ENCODE data around the gene FRMD4A. TPM values are rescaled to one million over a fixed set of nuclear protein-coding genes. Genes with fewer than 3 reads are reported as not detected.

FRMD4A gene
- polyA plus RNA-seq, 1 of the 3 experiments (the other 2 are of a cell fraction), result 37.7 TPM

DNA sequence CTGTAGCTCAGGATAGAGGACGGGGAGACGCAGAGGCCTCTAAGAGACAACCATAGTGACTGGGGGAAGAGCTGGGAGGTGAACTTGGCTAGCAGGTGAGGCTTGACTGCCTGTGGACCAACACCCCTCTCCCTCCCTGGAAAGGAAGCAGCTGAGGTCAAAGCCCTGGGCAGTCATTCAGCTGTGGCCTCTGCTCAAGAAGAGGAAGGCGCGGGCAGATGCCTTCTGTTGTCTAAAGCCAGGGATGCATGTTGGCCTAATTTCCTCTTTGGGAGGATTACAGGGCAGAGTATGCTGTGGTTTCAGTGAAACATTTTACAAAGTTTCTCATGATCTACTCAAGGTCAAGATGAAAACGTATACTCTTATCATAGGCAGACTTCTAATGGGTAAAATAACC lies 416.8 kb downstream of the FRMD4A start:
- CTCF ChIA-PET, result interaction anchor here (1.4 to 2.3 kb wide), 2 partner anchors 14 to 19 kb away, joined by 3 to 6 read pairs; no protein-coding TSS in a partner anchor
- Histone ChIP-seq H3K9me2 (no peaks in the 10 kb centered on the region), H3K79me2 (ENCODE audit: insufficient read depth) (peaks cover 7% of the 10 kb centered on the region), H3F3A (replicated peaks; ENCODE audit: insufficient read depth) (peaks cover 9% of the 10 kb centered on the region), H3K4me1 (ENCODE audit: control insufficient read depth in 1 of 2, insufficient read depth in 2 of 2, low read depth in 1 of 2, low read length in 1 of 2) (no peaks in the 10 kb centered on the region), H3K4me3 (ENCODE audit: low read depth in 2 of 2, low read length in 1 of 2) (no peak overlapping the region), H3K4me2 (no peak overlapping the region), H3K36me3 (replicated peaks in 1 of 2; ENCODE audit: control insufficient read depth in 1 of 2, insufficient read depth in 2 of 2, low read length in 1 of 2) (peaks cover 0 to 6% of the 10 kb centered on the region in 2 experiments), H3K27me3 (ENCODE audit: insufficient read depth) (no peaks in the 10 kb centered on the region), H3K9me3 (no peaks in the 10 kb centered on the region), H2AFZ (ENCODE audit: low read depth) (no peak overlapping the region), H3K9ac (no peak overlapping the region), H4K20me1 (ENCODE audit: insufficient read depth) (no peaks in the 10 kb centered on the region), H3K27ac (ENCODE audit: low read depth in 2 of 2, low read length in 1 of 2) (no peak overlapping the region)
- POLR2A ChIA-PET, result no interaction called here
- no peak for TF ChIP-seq MXI1 (IDR thresholded peaks at IDR 0.05; ENCODE audit: low read depth, low read length)
- TF ChIP-seq NFIC (IDR thresholded peaks at IDR 0.05; ENCODE audit: borderline replicate concordance), result no peak
- no peak for DNase-seq
- 88% methylated on average over 5 of the region's 5 CpGs for WGBS (ENCODE audit: low lambda C conversion rate)

DNA sequence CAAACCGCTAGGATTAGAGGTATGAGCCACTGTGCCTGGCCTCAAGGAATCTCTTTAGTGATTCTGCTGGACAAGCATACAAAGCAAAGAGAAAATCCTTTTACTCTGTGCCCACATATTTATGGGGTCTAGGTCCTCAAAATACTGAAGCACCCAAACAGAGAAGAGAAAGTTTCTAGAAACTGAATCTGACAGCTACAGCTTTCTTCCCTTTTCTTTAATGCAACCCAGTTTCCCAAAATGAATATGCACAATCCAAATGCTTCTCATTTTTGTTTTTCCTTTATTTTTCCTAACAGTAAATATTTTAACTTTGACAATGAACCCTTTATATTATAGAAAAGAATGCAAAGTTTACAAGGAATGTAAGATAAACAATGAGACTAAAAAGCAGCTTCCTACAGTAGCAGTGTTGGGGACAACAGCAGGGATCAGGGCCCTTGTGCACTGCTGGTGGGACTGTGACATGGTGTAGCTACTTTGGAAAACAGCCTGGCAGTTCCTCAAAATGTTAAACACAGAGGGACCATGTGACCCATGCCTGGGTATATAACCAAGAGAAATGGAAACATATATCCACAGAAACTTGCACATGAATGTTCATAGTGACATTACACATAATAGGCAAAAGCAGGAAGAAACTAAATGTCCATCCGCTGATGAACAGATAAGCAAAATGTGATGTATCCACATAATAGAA lies 418.8 kb downstream of the FRMD4A start:
- 96% methylated on average over 2 of the region's 2 CpGs for WGBS (ENCODE audit: low lambda C conversion rate)
- Histone ChIP-seq H2AFZ (ENCODE audit: low read depth) (no peak overlapping the region), H3K9ac (no peak overlapping the region), H4K20me1 (ENCODE audit: insufficient read depth) (no peaks in the 10 kb centered on the region), H3K4me1 (ENCODE audit: control insufficient read depth in 1 of 2, insufficient read depth in 2 of 2, low read depth in 1 of 2, low read length in 1 of 2) (no peaks in the 10 kb centered on the region), H3K27me3 (ENCODE audit: insufficient read depth) (no peaks in the 10 kb centered on the region), H3K4me3 (ENCODE audit: low read depth in 2 of 2, low read length in 1 of 2) (no peak overlapping the region), H3K9me3 (no peaks in the 10 kb centered on the region), H3K27ac (ENCODE audit: low read depth in 2 of 2, low read length in 1 of 2) (no peak overlapping the region), H3K79me2 (ENCODE audit: insufficient read depth) (peaks cover 5% of the 10 kb centered on the region), H3K4me2 (no peak overlapping the region), H3K9me2 (no peaks in the 10 kb centered on the region), H3F3A (replicated peaks; ENCODE audit: insufficient read depth) (no peaks in the 10 kb centered on the region), H3K36me3 (replicated peaks in 1 of 2; ENCODE audit: control insufficient read depth in 1 of 2, insufficient read depth in 2 of 2, low read length in 1 of 2) (peaks cover 0 to 11% of the 10 kb centered on the region in 2 experiments)
- no peak for DNase-seq
- CTCF ChIA-PET, result no interaction called here
- no peak for TF ChIP-seq TCF12 (IDR thresholded peaks at IDR 0.05)
- TF ChIP-seq, protein P1, sequence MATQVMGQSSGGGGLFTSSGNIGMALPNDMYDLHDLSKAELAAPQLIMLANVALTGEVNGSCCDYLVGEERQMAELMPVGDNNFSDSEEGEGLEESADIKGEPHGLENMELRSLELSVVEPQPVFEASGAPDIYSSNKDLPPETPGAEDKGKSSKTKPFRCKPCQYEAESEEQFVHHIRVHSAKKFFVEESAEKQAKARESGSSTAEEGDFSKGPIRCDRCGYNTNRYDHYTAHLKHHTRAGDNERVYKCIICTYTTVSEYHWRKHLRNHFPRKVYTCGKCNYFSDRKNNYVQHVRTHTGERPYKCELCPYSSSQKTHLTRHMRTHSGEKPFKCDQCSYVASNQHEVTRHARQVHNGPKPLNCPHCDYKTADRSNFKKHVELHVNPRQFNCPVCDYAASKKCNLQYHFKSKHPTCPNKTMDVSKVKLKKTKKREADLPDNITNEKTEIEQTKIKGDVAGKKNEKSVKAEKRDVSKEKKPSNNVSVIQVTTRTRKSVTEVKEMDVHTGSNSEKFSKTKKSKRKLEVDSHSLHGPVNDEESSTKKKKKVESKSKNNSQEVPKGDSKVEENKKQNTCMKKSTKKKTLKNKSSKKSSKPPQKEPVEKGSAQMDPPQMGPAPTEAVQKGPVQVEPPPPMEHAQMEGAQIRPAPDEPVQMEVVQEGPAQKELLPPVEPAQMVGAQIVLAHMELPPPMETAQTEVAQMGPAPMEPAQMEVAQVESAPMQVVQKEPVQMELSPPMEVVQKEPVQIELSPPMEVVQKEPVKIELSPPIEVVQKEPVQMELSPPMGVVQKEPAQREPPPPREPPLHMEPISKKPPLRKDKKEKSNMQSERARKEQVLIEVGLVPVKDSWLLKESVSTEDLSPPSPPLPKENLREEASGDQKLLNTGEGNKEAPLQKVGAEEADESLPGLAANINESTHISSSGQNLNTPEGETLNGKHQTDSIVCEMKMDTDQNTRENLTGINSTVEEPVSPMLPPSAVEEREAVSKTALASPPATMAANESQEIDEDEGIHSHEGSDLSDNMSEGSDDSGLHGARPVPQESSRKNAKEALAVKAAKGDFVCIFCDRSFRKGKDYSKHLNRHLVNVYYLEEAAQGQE (IDR thresholded peaks at IDR 0.05; ENCODE audit: low read depth, low read length), result no peak
- no peak for TF ChIP-seq FOXJ3 (CRISPR knock-in tag; IDR thresholded peaks at IDR 0.05)
- no peak for TF ChIP-seq POLR2AphosphoS5 (IDR thresholded peaks at IDR 0.05; ENCODE audit: low read depth, low read length)
- no peak for TF ChIP-seq TAF1 (IDR thresholded peaks at IDR 0.05; ENCODE audit: borderline replicate concordance, low read depth, low read length)
- TF ChIP-seq GATA2 (CRISPR knock-in tag; IDR thresholded peaks at IDR 0.05), result no peak
- TF ChIP-seq SMC3 (IDR thresholded peaks at IDR 0.05; ENCODE audit: low read depth, low read length), result no peak
- TF ChIP-seq YY1 (IDR thresholded peaks at IDR 0.05; ENCODE audit: low read depth), result no peak
- TF ChIP-seq, protein P2, sequence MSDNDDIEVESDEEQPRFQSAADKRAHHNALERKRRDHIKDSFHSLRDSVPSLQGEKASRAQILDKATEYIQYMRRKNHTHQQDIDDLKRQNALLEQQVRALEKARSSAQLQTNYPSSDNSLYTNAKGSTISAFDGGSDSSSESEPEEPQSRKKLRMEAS (IDR thresholded peaks at IDR 0.05; ENCODE audit: low read depth), result no peak
- TF ChIP-seq, protein P3, sequence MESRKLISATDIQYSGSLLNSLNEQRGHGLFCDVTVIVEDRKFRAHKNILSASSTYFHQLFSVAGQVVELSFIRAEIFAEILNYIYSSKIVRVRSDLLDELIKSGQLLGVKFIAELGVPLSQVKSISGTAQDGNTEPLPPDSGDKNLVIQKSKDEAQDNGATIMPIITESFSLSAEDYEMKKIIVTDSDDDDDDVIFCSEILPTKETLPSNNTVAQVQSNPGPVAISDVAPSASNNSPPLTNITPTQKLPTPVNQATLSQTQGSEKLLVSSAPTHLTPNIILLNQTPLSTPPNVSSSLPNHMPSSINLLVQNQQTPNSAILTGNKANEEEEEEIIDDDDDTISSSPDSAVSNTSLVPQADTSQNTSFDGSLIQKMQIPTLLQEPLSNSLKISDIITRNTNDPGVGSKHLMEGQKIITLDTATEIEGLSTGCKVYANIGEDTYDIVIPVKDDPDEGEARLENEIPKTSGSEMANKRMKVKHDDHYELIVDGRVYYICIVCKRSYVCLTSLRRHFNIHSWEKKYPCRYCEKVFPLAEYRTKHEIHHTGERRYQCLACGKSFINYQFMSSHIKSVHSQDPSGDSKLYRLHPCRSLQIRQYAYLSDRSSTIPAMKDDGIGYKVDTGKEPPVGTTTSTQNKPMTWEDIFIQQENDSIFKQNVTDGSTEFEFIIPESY (IDR thresholded peaks at IDR 0.05; ENCODE audit: borderline replicate concordance, low read depth), result no peak
- TF ChIP-seq, protein P4, sequence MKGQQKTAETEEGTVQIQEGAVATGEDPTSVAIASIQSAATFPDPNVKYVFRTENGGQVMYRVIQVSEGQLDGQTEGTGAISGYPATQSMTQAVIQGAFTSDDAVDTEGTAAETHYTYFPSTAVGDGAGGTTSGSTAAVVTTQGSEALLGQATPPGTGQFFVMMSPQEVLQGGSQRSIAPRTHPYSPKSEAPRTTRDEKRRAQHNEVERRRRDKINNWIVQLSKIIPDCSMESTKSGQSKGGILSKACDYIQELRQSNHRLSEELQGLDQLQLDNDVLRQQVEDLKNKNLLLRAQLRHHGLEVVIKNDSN (IDR thresholded peaks at IDR 0.05; ENCODE audit: borderline replicate concordance, low read depth), result no peak
- TF ChIP-seq MXI1 (IDR thresholded peaks at IDR 0.05; ENCODE audit: low read depth, low read length), result no peak
- TF ChIP-seq, protein P5, sequence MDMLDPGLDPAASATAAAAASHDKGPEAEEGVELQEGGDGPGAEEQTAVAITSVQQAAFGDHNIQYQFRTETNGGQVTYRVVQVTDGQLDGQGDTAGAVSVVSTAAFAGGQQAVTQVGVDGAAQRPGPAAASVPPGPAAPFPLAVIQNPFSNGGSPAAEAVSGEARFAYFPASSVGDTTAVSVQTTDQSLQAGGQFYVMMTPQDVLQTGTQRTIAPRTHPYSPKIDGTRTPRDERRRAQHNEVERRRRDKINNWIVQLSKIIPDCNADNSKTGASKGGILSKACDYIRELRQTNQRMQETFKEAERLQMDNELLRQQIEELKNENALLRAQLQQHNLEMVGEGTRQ (IDR thresholded peaks at IDR 0.05; ENCODE audit: borderline replicate concordance, low read depth, low read length), result no peak
- POLR2A ChIA-PET, result interaction anchor here (1.3 kb wide), 1 partner anchor 13 kb away, joined by 4 read pairs; no protein-coding TSS in a partner anchor
